Stomach (tissue), 9 donors: ENCODE data around the gene ADGRD1. TPM values are rescaled to one million over a fixed set of nuclear protein-coding genes. Genes with fewer than 3 reads are reported as not detected.

Source experiments
- DNase-seq, 2 donors: peaks; one replicate each; pipeline versions ENCODE4 v3.0.0 to v3.0.0-alpha.2; 2013 to 2019
- H3K27ac ChIP-seq, 5 donors: fragments of 200-600 bp in 4 of 5; sonication (generic) in 4 of 5; one replicate each; pipeline ENCODE4 v1.5.1; 2013 to 2019; ENCODE audit warnings: mild to moderate bottlenecking in 1 of 5, moderate library complexity in 1 of 5
- H3K27me3 ChIP-seq, 3 donors: fragments of 200-600 bp; sonication (generic); one replicate each; pipeline ENCODE4 v1.5.1; 2017 to 2019; ENCODE audit warnings: mixed run types in 1 of 3
- H3K36me3 ChIP-seq, 4 donors: fragments of 200-600 bp; sonication (generic); 1 replicate in 3 of 4; 2 replicates in 1 of 4; pipeline ENCODE4 v1.5.1; 2016 to 2019
- H3K4me1 ChIP-seq, 4 donors: fragments of 200-600 bp; sonication (generic); one replicate each; pipeline ENCODE4 v1.5.1; 2016 to 2019
- H3K4me3 ChIP-seq, 4 donors: fragments of 200-600 bp; sonication (generic) in 3 of 4; one replicate each; pipeline ENCODE4 v1.5.1; 2016 to 2019; ENCODE audit warnings: mild to moderate bottlenecking in 1 of 4
- H3K9me3 ChIP-seq, 4 donors: fragments of 200-600 bp; sonication (generic); one replicate each; pipeline ENCODE4 v1.5.1; 2016 to 2019
- CTCF ChIP-seq, 7 experiments: fragments of 450-650 bp in 4 of 7; fragments of 200-600 bp in 3 of 7; sonication (generic) in 3 of 7; IDR thresholded peaks; one replicate each; pipeline ENCODE4 v1.5.1; 2016 to 2019; ENCODE audit warnings: antibody characterized with exemption in 7 of 7, control low read depth in 2 of 7, mild to moderate bottlenecking in 1 of 7
- EP300 ChIP-seq: sonication (generic); formaldehyde crosslinking; IDR thresholded peaks from one replicate; pipeline ENCODE4 v1.6.1; 2017; ENCODE audit warnings: antibody characterized with exemption
- POLR2A ChIP-seq, 4 donors: fragments of 450-650 bp; IDR thresholded peaks; one replicate each; pipeline ENCODE4 v1.6.1; 2016; ENCODE audit warnings: antibody characterized with exemption in 4 of 4, control low read depth in 2 of 4, mild to moderate bottlenecking in 1 of 4, moderate library complexity in 1 of 4
- POLR2AphosphoS5 ChIP-seq, 3 donors: sonication (generic); formaldehyde crosslinking; IDR thresholded peaks; one replicate each; pipeline ENCODE4 v1.6.1; 2016; ENCODE audit warnings: antibody characterized with exemption in 3 of 3
- WGBS, 5 donors: extraction: QIAGEN DNeasy Blood & Tissue Kit in 3 of 5; methylation state at CpG; one replicate each; pipeline versions ENCODE4 v1.1.5 to v1.1.7; 2013 to 2018; 5-methylcytosine and 5-hydroxymethylcytosine counted together
- intact Hi-C: fragments of 100-400 bp; cut with DNase I; formaldehyde crosslinking; loops from one replicate; pipeline ENCODE4 v1.15.1; 2023; ENCODE audit warnings: low total_unique reads
- polyA plus RNA-seq, 3 donors: library from polyadenylated mRNA; stranded (reverse); fragments of 200-250 nt; gene quantifications; one replicate each; pipeline ENCODE4 v1.2.3, GENCODE V29; 2013
- total RNA-seq, 5 donors: library from RNA; depleted of rRNA; stranded (reverse); fragments of >200 nt; gene quantifications; one replicate each; pipeline versions ENCODE4 v1.1.0 to v1.2.3, GENCODE V29; 2014 to 2016
- donor health status: healthy with polysubstance abuse.
- donor health status: Bipolar disorder and iron deficiency.
- donor health status: healthy.

The ADGRD1 gene
- total and polyA plus RNA-seq, 8 donors = 3.7 to 43.8 (median 15.4) TPM

- TF ChIP-seq POLR2AphosphoS5 (IDR thresholded peaks at IDR 0.05) (no peak), CTCF (IDR thresholded peaks at IDR 0.05) (no peak), POLR2A (IDR thresholded peaks at IDR 0.05) (no peak), EP300 (no peak)
- no peak for DNase-seq
- Histone ChIP-seq H3K4me3 (no peak overlapping the region), H3K27me3 (no peaks in the 10 kb centered on the region), H3K36me3 (peaks cover 0 to 23% (median 0%) of the 10 kb centered on the region in 4 donors), H3K27ac (no peak overlapping the region), H3K9me3 (no peaks in the 10 kb centered on the region), H3K4me1 (no peaks in the 10 kb centered on the region)
- intact Hi-C loops = no loop called here
- WGBS, 5 donors = 83 to 86% (median 85%) methylated on average over 11 of the region's 11 CpGs
Measured at GRCh38 chr12:131026754-131027153, 73.0 kb downstream of the ADGRD1 start.

- intact Hi-C loops = no loop called here
- DNase-seq = no peak
- Histone ChIP-seq H3K36me3 (peaks cover 0 to 18% (median 0%) of the 10 kb centered on the region in 4 donors), H3K27me3 (peaks cover 0 to 1% (median 0%) of the 10 kb centered on the region in 3 donors), H3K27ac (no peak overlapping the region), H3K4me1 (no peaks in the 10 kb centered on the region), H3K4me3 (no peak overlapping the region), H3K9me3 (no peaks in the 10 kb centered on the region)
- TF ChIP-seq EP300 = no peak
- TF ChIP-seq POLR2AphosphoS5 (IDR thresholded peaks at IDR 0.05) = no peak
- no peak for TF ChIP-seq POLR2A (IDR thresholded peaks at IDR 0.05)
- TF ChIP-seq CTCF (IDR thresholded peaks at IDR 0.05) = no peak
- 70 to 80% (median 75%) methylated on average over 9 of the region's 9 CpGs for WGBS, 5 donors
Measured at GRCh38 chr12:131027264-131027663, 73.6 kb downstream of the ADGRD1 start.

- DNase-seq = no peak
- H3K9me3 ChIP-seq = no peaks in the 10 kb centered on the region
- no peaks in the 10 kb centered on the region for H3K4me1 ChIP-seq
- H3K27ac ChIP-seq = no peak overlapping the region
- H3K36me3 ChIP-seq = peaks cover 0 to 11% (median 0%) of the 10 kb centered on the region in 4 donors
- WGBS, 5 donors = 64 to 78% (median 74%) methylated on average over 20 of the region's 20 CpGs
- TF ChIP-seq EP300 = no peak
- TF ChIP-seq CTCF (IDR thresholded peaks at IDR 0.05) = no peak
- no peak for TF ChIP-seq POLR2AphosphoS5 (IDR thresholded peaks at IDR 0.05)
- no peak for TF ChIP-seq POLR2A (IDR thresholded peaks at IDR 0.05)
- peaks cover 0 to 2% (median 0%) of the 10 kb centered on the region in 3 donors for H3K27me3 ChIP-seq
- intact Hi-C loops = no loop called here
- H3K4me3 ChIP-seq = no peak overlapping the region
Measured at GRCh38 chr12:131027876-131028586, 74.3 kb downstream of the ADGRD1 start.

- H3K27me3 ChIP-seq = peaks cover 0 to 5% (median 2%) of the 10 kb centered on the region in 3 donors
- intact Hi-C loops = no loop called here
- H3K4me1 ChIP-seq = no peaks in the 10 kb centered on the region
- WGBS, 5 donors = 71 to 83% (median 75%) methylated on average over 28 to 29 of the region's 29 CpGs
- peaks cover 0 to 4% (median 0%) of the 10 kb centered on the region in 4 donors for H3K36me3 ChIP-seq
- no peak overlapping the region for H3K4me3 ChIP-seq
- no peak for TF ChIP-seq EP300
- no peak for DNase-seq
- H3K27ac ChIP-seq = no peak overlapping the region
- no peaks in the 10 kb centered on the region for H3K9me3 ChIP-seq
Measured at GRCh38 chr12:131028587-131029338, 75.1 kb downstream of the ADGRD1 start.
